ENCODE measurements around the gene KIAA1217.
A peak's percentile ranks its signal among the peaks of the same experiment; 100 is the strongest.
"Not testable (repeated sequence)": the region's sequence is repeated elsewhere in the genome, so short reads cannot be mapped to it uniquely, and the experiment has no call there.

KIAA1217 gene

DNA sequence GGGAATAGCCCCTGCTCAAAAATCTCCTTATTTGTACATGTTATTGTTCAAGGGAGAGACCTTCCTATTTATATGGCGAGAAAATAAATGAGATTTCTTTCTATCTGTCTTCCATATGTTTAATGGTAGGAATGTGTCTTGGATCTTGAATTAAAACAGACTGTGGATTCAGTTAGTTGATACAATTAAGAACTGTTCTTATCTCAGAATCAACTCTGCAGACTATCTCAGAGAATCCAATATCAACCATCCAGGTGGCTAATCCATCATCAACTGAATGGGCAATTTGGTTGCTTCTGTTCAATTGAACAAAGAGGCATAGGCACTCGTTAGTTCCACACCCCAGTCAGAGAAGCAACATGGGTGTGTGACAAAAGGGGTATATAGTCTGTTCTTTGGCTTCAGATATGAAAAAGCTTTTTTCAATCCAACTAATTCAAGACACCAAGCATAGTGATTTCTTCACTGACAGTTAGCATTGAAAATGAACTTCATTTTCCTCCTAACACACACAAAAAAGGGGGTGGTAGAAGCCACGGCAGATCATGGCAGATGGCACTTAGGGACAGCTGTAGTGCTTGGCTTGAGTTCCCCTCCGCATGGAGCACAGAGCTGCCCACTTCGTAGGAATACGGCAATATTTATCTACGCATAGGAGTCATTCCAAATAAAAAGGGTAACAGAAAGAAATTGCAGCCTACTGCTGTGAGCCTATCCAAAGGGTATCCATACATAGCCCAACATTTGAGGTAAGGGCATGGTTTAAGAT lies 135.9 kb downstream of the KIAA1217 start:
- no peak for DNase-seq

- DNase-seq, result no peak
Measured at GRCh38 chr10:24346877-24347519, 138.1 kb downstream of the KIAA1217 start.

DNA sequence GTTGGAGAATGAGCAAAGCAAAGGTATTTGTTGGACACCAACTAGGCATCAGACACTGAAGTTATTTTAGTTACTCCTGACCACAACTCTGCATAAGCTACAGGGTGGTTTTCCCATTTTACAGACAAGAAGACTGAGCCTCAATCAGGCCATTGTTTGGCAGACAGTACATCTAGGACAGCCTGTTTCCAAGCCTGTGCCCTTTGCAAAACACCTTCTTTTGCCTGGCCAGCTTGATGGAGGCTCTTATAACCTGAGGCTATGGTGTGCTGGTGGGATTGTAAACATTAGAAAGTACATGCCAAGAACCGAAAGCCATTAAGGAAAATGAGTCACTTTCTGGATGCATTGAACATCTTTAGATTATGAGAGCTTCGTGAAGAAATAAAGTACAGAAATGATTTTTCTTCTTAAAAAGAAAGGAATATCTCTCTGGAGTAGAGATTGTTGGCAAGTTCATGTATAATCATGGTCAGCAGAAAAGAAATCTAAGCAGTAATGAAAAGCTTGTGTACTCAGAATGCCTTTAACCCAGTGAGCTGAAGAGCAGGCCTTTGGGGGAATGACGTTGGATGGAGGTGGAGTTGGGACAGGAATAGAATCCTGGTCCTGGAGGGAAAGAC lies 140.6 kb downstream of the KIAA1217 start:
- no peak for DNase-seq

- DNase-seq, result no peak
Measured at GRCh38 chr10:24350070-24350921, 141.4 kb downstream of the KIAA1217 start.

- DNase-seq, result not testable (repeated sequence)
Measured at GRCh38 chr10:24350922-24351225, 141.9 kb downstream of the KIAA1217 start.

- no peak for DNase-seq
Measured at GRCh38 chr10:24351961-24352360, 143.0 kb downstream of the KIAA1217 start.

- no peak for DNase-seq
Measured at GRCh38 chr10:24352399-24352798, 143.5 kb downstream of the KIAA1217 start.

DNA sequence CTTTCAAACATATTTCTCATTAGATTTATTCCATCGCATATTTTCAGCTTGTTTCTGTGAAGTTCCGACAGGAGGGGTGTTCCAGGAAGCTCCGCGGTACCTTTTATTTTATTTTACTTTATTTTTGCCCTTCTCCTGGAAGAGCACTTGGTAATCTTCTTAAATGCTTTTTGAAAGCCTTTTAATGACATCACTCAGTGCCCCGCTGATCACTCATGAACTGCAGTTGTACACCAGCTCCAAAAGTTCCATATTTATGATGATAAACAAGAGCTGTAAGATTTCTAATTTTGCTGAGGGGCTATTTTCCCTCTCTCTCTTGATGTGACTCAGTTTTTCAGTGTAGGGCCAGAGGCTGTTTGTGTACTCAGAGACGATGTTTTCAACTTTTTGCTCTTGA lies 144.4 kb downstream of the KIAA1217 start:
- no peak for DNase-seq

DNA sequence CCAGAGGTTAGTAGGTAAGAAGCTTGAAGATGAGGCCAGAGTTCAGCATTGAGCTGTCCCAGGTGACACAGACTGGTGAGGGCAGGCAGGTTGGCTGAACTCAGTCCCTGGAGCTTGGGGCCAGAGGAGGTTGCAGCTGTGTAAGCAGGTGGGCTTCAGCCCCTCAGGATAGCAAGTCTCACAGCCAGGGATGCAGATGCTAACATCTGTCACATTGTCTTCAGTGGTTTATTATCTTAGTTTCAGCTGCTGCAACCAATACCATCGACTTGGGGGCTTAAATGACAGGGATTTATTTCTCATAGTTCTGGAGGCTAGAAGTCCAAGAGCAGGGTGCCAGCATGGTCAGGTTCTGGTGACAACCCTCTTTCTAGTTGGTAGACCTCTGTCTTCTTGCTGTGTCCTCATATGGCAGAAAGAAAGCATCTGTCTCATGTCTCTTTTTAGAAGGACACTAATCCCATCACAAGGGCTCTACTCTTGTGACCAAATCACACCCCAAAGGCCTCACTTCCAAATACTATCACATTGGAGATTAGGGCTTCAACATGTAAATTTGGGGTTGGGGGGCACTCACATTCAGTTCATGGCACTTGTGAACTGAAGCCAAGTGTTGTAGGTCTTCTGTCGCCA lies 146.2 kb downstream of the KIAA1217 start:
- DNase-seq, result no peak

- DNase-seq, result no peak
Measured at GRCh38 chr10:24357344-24358004, 148.5 kb downstream of the KIAA1217 start.

DNA sequence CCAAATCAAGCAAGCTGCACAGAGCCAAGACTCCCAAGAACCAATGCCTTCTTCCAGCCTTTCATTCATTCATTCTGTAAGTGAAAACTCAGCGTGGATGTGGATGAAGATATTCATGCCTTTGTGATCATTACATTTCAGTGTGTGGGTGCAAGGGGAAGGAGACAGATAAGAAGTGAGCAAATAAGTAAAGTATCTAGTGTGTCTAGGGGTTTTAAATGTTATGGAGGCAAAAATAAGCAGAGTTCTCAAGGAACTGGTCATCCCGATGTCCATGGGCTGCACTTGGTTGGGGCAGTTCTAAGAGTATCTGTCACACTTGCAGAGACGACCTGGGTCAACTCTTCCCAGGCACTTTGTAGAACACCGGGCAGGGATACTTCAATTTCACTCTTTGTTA lies 149.1 kb downstream of the KIAA1217 start:
- DNase-seq, result no peak

- peak; percentile 55 for DNase-seq
Measured at GRCh38 chr10:24360282-24361127, 151.6 kb downstream of the KIAA1217 start.

DNA sequence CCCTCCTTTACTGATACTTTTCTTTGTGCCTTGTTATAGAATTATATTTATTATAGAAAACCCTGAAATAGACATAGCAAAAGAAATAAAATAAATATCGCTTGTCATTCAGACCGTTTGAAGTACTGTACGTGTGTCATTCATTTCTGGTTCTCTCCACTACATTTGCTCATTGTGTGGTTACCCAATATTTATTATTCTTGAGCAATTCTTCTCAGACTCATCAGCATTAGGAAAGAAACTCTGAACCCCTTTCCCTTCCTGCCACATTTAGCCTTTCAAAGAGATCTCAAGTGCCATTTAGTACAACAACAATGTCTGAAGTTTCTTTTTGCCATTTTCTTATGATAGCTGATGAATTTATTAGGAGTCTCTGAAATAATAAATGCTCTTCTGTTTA lies 154.1 kb downstream of the KIAA1217 start:
- DNase-seq, result no peak

DNA sequence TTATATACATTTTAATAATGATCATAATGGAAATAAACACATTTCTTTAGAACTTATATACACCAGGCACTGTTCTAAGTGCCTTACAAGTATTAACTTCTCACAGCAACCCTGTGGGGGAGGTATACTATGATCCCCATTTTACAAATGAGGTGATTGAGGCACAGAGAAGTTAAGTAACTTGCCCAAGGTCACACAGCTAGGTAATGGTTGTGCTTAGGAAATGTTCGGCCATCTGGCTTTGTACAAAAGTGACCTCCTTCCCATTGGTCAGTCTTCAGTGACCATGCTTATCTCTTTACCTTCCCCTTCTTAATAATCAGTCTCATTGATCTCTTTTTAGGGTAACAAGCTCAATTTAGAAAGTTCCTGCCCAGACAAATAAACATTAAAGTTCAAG lies 158.8 kb downstream of the KIAA1217 start:
- DNase-seq, result no peak

- no peak for DNase-seq
Measured at GRCh38 chr10:24370877-24371276, 161.9 kb downstream of the KIAA1217 start.

DNA sequence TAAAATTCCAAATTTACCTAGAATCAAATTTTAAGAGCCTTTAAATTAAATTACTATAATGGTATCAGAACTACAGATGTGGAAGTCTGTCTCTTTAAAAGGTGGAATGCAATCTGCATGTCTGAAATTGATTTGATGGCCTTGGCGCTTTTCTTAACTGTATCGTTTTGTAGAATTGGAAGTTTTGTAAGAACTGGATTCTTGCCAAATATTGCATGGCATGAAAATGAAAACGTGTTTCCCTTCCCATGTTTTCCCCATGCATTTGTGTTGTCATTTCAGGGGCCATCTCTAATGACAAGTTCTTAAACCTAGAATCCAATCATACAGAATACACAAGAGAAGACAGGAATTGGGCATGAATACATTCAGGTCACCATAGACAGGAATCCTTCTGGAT lies 162.5 kb downstream of the KIAA1217 start:
- no peak for DNase-seq

DNA sequence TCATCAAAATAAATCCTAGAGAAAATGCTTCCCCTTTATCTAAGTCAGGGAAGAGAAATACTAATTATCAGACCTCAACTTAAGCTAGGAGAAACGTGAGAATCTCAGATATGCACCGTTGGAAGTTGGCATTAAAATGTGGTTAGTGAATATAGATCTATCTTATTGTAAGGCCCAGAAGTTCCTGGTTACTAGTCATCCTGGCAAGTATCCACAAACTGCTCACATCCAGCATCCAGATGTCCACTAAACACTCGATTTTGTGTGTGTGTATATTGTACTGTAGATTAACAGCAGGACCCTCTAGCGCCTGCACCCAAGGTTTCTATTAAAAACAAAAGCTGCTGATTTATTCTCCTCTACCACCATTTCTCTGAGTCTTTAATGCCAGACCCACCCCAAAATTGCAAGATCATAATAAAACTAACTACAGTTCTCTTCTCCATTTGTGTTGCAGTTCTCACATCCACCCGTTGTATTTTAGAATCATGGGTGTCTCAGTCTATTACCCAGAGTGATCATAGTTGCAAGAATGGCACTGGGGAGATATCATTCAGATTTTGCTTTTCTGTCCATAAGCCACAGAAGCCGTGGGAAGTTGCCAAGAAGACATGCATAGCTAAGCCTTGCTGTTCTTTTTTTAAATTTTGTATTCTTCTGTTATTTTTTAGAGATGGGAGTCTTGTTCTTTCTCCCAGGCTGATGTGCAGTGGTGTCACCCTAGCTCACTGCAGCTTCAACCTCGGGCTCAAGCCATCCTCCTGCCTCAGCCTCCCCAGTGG lies 165.4 kb downstream of the KIAA1217 start:
- no peak for DNase-seq

DNA sequence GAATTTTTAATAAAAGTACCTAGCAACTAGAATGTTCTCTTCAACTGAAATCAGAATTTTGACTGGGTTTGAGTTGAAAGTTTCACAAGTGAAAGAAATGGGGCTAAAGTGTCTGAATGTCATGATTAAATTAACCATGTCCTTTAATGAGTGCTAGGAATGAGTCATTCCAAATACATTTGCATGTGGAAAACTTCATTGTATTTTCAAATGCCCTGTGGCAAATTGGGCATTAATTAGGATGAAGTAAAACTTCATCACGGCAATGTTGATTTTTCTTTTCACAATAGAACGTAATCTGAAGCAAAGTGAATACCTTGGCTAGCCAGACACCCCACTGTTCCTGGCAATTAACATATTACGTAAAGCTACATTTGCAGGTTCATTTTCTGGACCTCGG lies 166.6 kb downstream of the KIAA1217 start:
- DNase-seq, result no peak

DNA sequence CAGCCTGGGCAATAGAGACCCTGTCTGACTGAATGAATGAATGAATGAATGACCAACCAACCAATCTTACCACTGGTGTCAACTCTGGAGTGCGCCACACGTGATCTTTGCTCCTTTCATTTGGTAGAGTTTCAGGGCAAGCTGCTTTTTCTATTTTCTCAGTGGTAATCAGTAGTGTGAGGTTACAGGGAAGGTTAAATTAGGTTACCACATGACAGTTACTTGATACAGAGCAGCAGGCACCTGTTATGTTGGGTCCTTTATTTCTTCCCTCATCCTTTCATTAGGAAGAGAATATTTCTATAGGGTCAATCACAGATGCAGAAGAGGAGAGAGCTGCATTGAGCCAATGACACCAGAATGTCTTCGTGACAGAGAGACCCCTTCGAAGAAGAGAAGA lies 167.8 kb downstream of the KIAA1217 start:
- DNase-seq, result no peak

DNA sequence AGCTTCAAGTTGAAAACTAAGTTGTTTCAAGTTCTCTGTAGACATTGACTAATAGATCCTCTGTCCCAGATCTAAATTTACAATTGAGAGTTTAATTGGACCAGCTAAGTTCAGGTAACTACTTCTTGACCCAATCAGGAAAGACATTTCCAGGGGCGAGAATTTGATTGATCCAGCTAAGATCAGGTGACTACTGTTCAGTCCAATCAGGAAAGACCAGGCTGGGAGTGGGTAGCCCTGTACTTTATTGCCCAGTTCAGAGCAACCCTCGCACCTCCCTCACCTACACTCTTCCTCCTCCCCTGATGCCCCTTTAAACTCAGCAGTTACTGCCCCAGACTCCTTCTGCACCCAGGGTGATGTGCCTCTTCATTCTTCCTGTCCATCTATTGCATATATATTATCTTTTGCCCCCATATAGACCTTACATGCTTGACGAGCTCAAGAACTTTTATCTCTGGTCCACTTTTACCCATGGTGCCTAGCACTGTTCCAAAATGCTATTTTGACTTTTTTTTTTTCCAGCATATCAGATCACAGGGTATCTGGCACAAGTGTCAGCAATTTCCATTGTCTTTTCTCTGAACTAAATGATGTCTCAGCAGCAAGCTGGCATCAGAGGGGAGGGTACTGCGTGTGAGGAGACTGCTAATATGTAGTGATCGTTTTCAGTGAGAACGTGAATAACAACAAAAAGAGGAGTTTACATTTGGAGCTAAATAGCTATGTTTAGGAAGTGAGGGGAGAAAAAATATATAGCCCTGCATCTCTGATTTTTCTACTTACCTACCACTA lies 169.4 kb downstream of the KIAA1217 start:
- DNase-seq, result no peak
